Endothelial cell of umbilical vein (primary cell): Measurements from ENCODE around the gene KREMEN1. TPM values are rescaled to one million over a fixed set of nuclear protein-coding genes. Genes with fewer than 3 reads are reported as not detected.

Experiments
- BruUV-seq: library from RNA; stranded (reverse); fragments of 400-500 nt; replicated peaks from 2 replicates; lab custom pipeline; 2021; lab: Mats Ljungman, UMichigan
- CTCF ChIA-PET: fragments of 300-600, 350-600 bp; sonication (Branson Sonifier 250); formaldehyde crosslinking; loops from one replicate; lab custom pipeline; 2021; ENCODE audit warnings: antibody characterized with exemption, inconsistent platforms; lab: Charles Lee
- POLR2A ChIA-PET: fragments of 300-600, 350-600 bp; sonication (Branson Sonifier 250); formaldehyde crosslinking; loops from one replicate; lab custom pipeline; 2021; ENCODE audit warnings: antibody characterized with exemption, inconsistent platforms; lab: Charles Lee
- DNase-seq: peaks from one replicate; pipeline ENCODE4 v3.0.0-alpha.2; 2011; ENCODE audit warnings: low read depth, low spot score
- FAIRE-seq: peaks from 2 replicates; lab custom pipeline; 2011; peaks lifted over from hg19 to GRCh38; lab: Jason Lieb, UNC
- H2AFZ ChIP-seq: 2 replicates; pipeline ENCODE4 v1.6.0; 2012; ENCODE audit warnings: low read depth, low read length, control low read depth, inconsistent platforms
- H3K27ac ChIP-seq: 2 replicates; pipeline ENCODE4 v1.5.1; 2011; ENCODE audit warnings: low read depth, mild to moderate bottlenecking, control low read depth, low read length, moderate library complexity; ENCODE audit not compliant: insufficient read depth
- H3K27me3 ChIP-seq, 2 experiments: 2 replicates each; pipeline versions ENCODE4 v1.6.0 to v1.6.1; 2011; ENCODE audit warnings: low read length in 2 of 2, mixed read lengths in 1 of 2; ENCODE audit not compliant: control insufficient read depth in 2 of 2, insufficient read depth in 2 of 2
- H3K36me3 ChIP-seq, 2 experiments: 2 replicates in 1 of 2; 3 replicates in 1 of 2; pipeline ENCODE4 v1.5.1; 2011; ENCODE audit warnings: low read length in 2 of 2, mild to moderate bottlenecking in 1 of 2, moderate library complexity in 1 of 2; ENCODE audit not compliant: control insufficient read depth in 2 of 2, insufficient read depth in 2 of 2; ENCODE audit errors: extremely low read depth in 1 of 2
- H3K4me1 ChIP-seq: 3 replicates; pipeline ENCODE4 v1.5.1; 2011; ENCODE audit warnings: mild to moderate bottlenecking, low read length; ENCODE audit not compliant: control insufficient read depth, insufficient read depth; ENCODE audit errors: extremely low read depth
- H3K4me2 ChIP-seq: 2 replicates; pipeline ENCODE4 v1.6.1; 2011; ENCODE audit warnings: low read length, control low read depth, mixed read lengths; ENCODE audit not compliant: insufficient read depth
- H3K4me3 ChIP-seq, 3 experiments: fragments of 200-600 bp in 1 of 3; sonication (generic), shearing (Covaris generic) in 1 of 3; replicated peaks in 1 of 3; 2 replicates each; pipeline ENCODE4 v1.5.1; 2011 to 2016; ENCODE audit warnings: control low read depth in 3 of 3, low read length in 3 of 3, mild to moderate bottlenecking in 2 of 3, inconsistent platforms in 1 of 3, low read depth in 1 of 3, moderate library complexity in 1 of 3; ENCODE audit not compliant: insufficient read depth in 1 of 3
- H3K79me2 ChIP-seq: 2 replicates; pipeline ENCODE4 v1.6.0; 2012; ENCODE audit warnings: low read length, inconsistent platforms; ENCODE audit not compliant: control insufficient read depth, insufficient read depth
- H3K9ac ChIP-seq: replicated peaks from 2 replicates; pipeline ENCODE3; 2011; ENCODE audit warnings: low read length, control low read depth; ENCODE audit not compliant: insufficient read depth; ENCODE audit errors: extremely low read depth
- H3K9me1 ChIP-seq: replicated peaks from 3 replicates; pipeline ENCODE4 v1.6.0; 2011; ENCODE audit warnings: mild to moderate bottlenecking, low read length; ENCODE audit not compliant: control insufficient read depth, insufficient read depth; ENCODE audit errors: extremely low read depth
- H3K9me3 ChIP-seq: replicated peaks from 2 replicates; pipeline ENCODE4 v1.5.1; 2012; ENCODE audit warnings: low read length, inconsistent platforms; ENCODE audit not compliant: control insufficient read depth, insufficient read depth
- H4K20me1 ChIP-seq: replicated peaks from 2 replicates; pipeline ENCODE3; 2011; ENCODE audit warnings: mild to moderate bottlenecking, low read length; ENCODE audit not compliant: control insufficient read depth, insufficient read depth; ENCODE audit errors: extremely low read depth
- CTCF ChIP-seq, 2 donors: IDR thresholded peaks; 1 replicate in 1 of 2; 2 replicates in 1 of 2; pipeline ENCODE4 v1.5.1; 2011; ENCODE audit warnings: low read length in 2 of 2, mild to moderate bottlenecking in 2 of 2, moderate library complexity in 2 of 2, control low read depth in 1 of 2, inconsistent platforms in 1 of 2, low read depth in 1 of 2; ENCODE audit not compliant: insufficient read depth in 1 of 2; ENCODE audit errors: extremely low read depth in 1 of 2
- JUN ChIP-seq: IDR thresholded peaks from 2 replicates; pipeline ENCODE4 v1.6.1; 2011; ENCODE audit warnings: borderline replicate concordance, low read depth; ENCODE audit not compliant: insufficient read length, insufficient read depth
- dilution Hi-C: fragments of 300-500 bp; cut with MboI; formaldehyde crosslinking; loops from one replicate; pipeline ENCODE4 v1.15.0; 2019; ENCODE audit warnings: low sequenced_read_pairs; ENCODE audit not compliant: extremely low pct_ligation_motif_present
- intact Hi-C: fragments of 100-400 bp; cut with micrococcal nuclease; formaldehyde crosslinking; loops from one replicate; pipeline ENCODE4 v1.10.0; 2022
- polyA plus RNA-seq, 4 experiments: library from polyadenylated mRNA; depleted of rRNA in 3 of 4; stranded (reverse) in 3 of 4; unstranded in 1 of 4; fragments of >200 nt; gene quantifications; 2 replicates each; pipeline versions ENCODE4 v1.2.1 to v1.2.3, GENCODE V29; 2011 to 2012; ENCODE audit warnings: missing spikeins in 1 of 4
- total RNA-seq: library from RNA; stranded (reverse); gene quantifications from 2 replicates; pipeline ENCODE4 v1.2.3, GENCODE V29; 2021

KREMEN1 gene
- total and polyA plus RNA-seq, 2 donors (not counting 3 experiments of a cell fraction or from before 2014, with no cell fraction given), result 0.58 to 1.1 TPM

GRCh38 chr22:29202212-29203192 is 129.7 kb downstream of the KREMEN1 start:
- dilution Hi-C loops, result no loop called here
- H3K79me2 ChIP-seq, result no peaks in the 10 kb centered on the region
- no peak overlapping the region for H3K4me3 ChIP-seq
- no peaks in the 10 kb centered on the region for H3K36me3 ChIP-seq
- ChIA-PET CTCF (interaction anchor here (0.6 to 2.4 kb wide), 9 partner anchors 8 to 57 kb away, joined by 3 to 15 read pairs (median 5); no protein-coding TSS in a partner anchor), POLR2A (no interaction called here)
- BruUV-seq, result no TSS peak
- FAIRE-seq (peak; percentile 64), DNase-seq (peak; percentile 26)
- H3K9me1 ChIP-seq, result no peaks in the 10 kb centered on the region
- intact Hi-C loops, result no loop called here
- H2AFZ ChIP-seq, result peak overlapping the region; percentile 39
- peaks cover 9% of the 10 kb centered on the region for H3K4me1 ChIP-seq
- peaks cover 0 to 7% of the 10 kb centered on the region in 2 experiments for H3K27me3 ChIP-seq
- H3K9me3 ChIP-seq, result no peaks in the 10 kb centered on the region
- no peaks in the 10 kb centered on the region for H4K20me1 ChIP-seq
- no peak overlapping the region for H3K27ac ChIP-seq
- no peak overlapping the region for H3K4me2 ChIP-seq
- H3K9ac ChIP-seq, result no peak overlapping the region
- TF ChIP-seq JUN (no peak), CTCF (IDR thresholded peaks at IDR 0.05; ENCODE audit: extremely low read depth in 1 of 2, insufficient read depth in 1 of 2, low read depth in 1 of 2, low read length in 2 of 2) (peak; percentile 25 to 49)
